GM18858 (cell line): ENCODE data around the gene PTPMT1.

ENCODE experiments used
- ATAC-seq: cut with Tn5 transposase; IDR thresholded peaks from one replicate; pipeline ENCODE4 v1.9.1; 2021; ENCODE audit not compliant: unreplicated experiment

The PTPMT1 gene

GRCh38 chr11:47606731-47607130 is 41.3 kb downstream of the PTPMT1 start:
- no peak for ATAC-seq

- ATAC-seq = no peak
Observed at GRCh38 chr11:47607380-47607779, 42.0 kb downstream of the PTPMT1 start.

- no peak for ATAC-seq
Observed at GRCh38 chr11:47609675-47610074, 44.3 kb downstream of the PTPMT1 start.

GRCh38 chr11:47611348-47611794 is 46.0 kb downstream of the PTPMT1 start:
- peak; percentile 91 for ATAC-seq

GRCh38 chr11:47615249-47615648 is 49.9 kb downstream of the PTPMT1 start:
- ATAC-seq = no peak

- ATAC-seq = no peak
Observed at GRCh38 chr11:47616726-47617416, 51.5 kb downstream of the PTPMT1 start.

GRCh38 chr11:47617417-47617809 is 52.0 kb downstream of the PTPMT1 start:
- ATAC-seq = no peak

GRCh38 chr11:47620836-47621378 is 55.5 kb downstream of the PTPMT1 start:
- no peak for ATAC-seq
